Measurements from ENCODE around the gene CEP55. TPM values are rescaled to one million over a fixed set of nuclear protein-coding genes. Genes with fewer than 3 reads are reported as not detected.

Gene CEP55
- total RNA-seq, 2 donors from 2014 or later: 11.3 to 30.0 TPM

- intact Hi-C loops (cut with DNase I): no loop called here
- TF ChIP-seq CTCF (IDR thresholded peaks at IDR 0.05): no peak
These were observed 52.1 kb downstream of the CEP55 start for GRCh38 chr10:93548376-93549071.

GRCh38 chr10:93550606-93551005 is 54.2 kb downstream of the CEP55 start:
- intact Hi-C loops (cut with DNase I): no loop called here
- Histone ChIP-seq H3K27ac (peak overlapping the region; percentile 67), H3K36me3 (no peaks in the 10 kb centered on the region), H3K4me3 (no peak overlapping the region), H3K9me3 (no peaks in the 10 kb centered on the region), H3K4me1 (no peaks in the 10 kb centered on the region), H3K9ac (ENCODE audit: low read depth in 2 of 2, low read length in 2 of 2) (no peak overlapping the region), H3K27me3 (no peaks in the 10 kb centered on the region)
- DNase-seq: peak; percentile 58
- no peak for TF ChIP-seq CTCF (IDR thresholded peaks at IDR 0.05)

More at GRCh38 chr10:93548376-93549071, 52.1 kb downstream of the CEP55 start:
- H3K27me3 ChIP-seq: no peaks in the 10 kb centered on the region
- no peak overlapping the region for H3K9ac ChIP-seq (ENCODE audit: low read depth in 2 of 2, low read length in 2 of 2)
- no peak overlapping the region for H3K4me3 ChIP-seq
- no peaks in the 10 kb centered on the region for H3K9me3 ChIP-seq
- H3K36me3 ChIP-seq: no peaks in the 10 kb centered on the region
- no peaks in the 10 kb centered on the region for H3K4me1 ChIP-seq
- DNase-seq: no peak
- peak overlapping the region; percentile 67 for H3K27ac ChIP-seq

GRCh38 chr10:93552780-93553179 is 56.4 kb downstream of the CEP55 start:
- H3K4me1 ChIP-seq: no peaks in the 10 kb centered on the region
- DNase-seq: no peak
- H3K27me3 ChIP-seq: no peaks in the 10 kb centered on the region
- H3K27ac ChIP-seq: no peak overlapping the region
- intact Hi-C loops (cut with DNase I): no loop called here
- TF ChIP-seq CTCF (IDR thresholded peaks at IDR 0.05): no peak
- no peak overlapping the region for H3K9ac ChIP-seq (ENCODE audit: low read depth in 2 of 2, low read length in 2 of 2)
- H3K36me3 ChIP-seq: no peaks in the 10 kb centered on the region
- H3K4me3 ChIP-seq: no peak overlapping the region
- H3K9me3 ChIP-seq: no peaks in the 10 kb centered on the region

GRCh38 chr10:93553482-93554315 is 57.3 kb downstream of the CEP55 start:
- Histone ChIP-seq H3K4me1 (no peaks in the 10 kb centered on the region), H3K27me3 (no peaks in the 10 kb centered on the region), H3K36me3 (no peaks in the 10 kb centered on the region), H3K4me3 (no peak overlapping the region), H3K9me3 (no peaks in the 10 kb centered on the region), H3K27ac (no peak overlapping the region), H3K9ac (ENCODE audit: low read depth in 2 of 2, low read length in 2 of 2) (no peak overlapping the region)
- TF ChIP-seq CTCF (IDR thresholded peaks at IDR 0.05): no peak
- intact Hi-C loops (cut with DNase I): no loop called here
- DNase-seq: no peak

- Histone ChIP-seq H3K27ac (no peak overlapping the region), H3K36me3 (no peaks in the 10 kb centered on the region), H3K4me1 (no peaks in the 10 kb centered on the region), H3K27me3 (no peaks in the 10 kb centered on the region), H3K9me3 (no peaks in the 10 kb centered on the region), H3K4me3 (no peak overlapping the region), H3K9ac (ENCODE audit: low read depth in 2 of 2, low read length in 2 of 2) (no peak overlapping the region)
- no peak for DNase-seq
- no peak for TF ChIP-seq CTCF (IDR thresholded peaks at IDR 0.05)
- intact Hi-C loops (cut with DNase I): no loop called here
These were observed 57.9 kb downstream of the CEP55 start for GRCh38 chr10:93554316-93554663.
